ENCODE data around the gene EIF1.

DNA sequence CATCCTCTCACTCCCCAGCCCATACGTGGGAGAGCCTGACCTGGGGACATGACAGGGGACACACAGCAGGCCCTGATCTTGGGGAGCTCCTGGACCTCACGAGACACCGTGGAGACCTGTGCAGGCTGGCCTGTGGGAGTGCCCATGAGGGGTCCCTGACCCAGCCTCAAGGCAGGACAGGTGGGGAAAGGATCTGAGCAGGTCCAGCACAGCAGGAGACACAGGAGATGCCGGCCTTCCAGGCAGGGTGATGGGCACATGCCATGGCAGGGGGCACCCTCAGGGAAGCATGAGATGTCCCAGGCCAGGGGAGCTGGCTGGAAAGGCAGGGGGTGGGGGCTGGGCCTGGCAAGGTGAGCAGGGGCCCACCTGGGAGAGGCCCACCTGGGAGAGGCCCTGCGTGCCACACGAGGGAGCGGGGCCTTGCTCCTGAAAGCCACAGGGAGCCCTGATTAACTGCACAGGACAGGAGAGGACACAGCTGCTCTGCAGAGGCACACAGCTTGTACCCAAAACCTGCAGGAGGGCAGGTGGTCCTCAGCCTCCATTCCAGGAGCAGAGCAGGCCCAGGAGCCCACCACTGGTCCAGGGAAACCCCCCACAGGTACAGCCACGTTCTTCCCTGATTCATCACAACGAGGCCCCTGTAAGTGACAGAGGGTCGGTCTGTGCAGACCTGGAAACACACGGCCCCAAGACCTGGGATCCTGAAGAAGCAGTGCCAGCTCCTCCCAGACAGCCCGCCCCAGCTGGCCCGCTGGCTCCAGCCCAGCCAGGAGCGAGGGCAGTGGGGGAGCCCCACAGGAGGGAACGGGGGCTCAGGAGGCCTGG lies 37.7 kb upstream of the EIF1 start:
- TF ChIP-seq, protein P1, sequence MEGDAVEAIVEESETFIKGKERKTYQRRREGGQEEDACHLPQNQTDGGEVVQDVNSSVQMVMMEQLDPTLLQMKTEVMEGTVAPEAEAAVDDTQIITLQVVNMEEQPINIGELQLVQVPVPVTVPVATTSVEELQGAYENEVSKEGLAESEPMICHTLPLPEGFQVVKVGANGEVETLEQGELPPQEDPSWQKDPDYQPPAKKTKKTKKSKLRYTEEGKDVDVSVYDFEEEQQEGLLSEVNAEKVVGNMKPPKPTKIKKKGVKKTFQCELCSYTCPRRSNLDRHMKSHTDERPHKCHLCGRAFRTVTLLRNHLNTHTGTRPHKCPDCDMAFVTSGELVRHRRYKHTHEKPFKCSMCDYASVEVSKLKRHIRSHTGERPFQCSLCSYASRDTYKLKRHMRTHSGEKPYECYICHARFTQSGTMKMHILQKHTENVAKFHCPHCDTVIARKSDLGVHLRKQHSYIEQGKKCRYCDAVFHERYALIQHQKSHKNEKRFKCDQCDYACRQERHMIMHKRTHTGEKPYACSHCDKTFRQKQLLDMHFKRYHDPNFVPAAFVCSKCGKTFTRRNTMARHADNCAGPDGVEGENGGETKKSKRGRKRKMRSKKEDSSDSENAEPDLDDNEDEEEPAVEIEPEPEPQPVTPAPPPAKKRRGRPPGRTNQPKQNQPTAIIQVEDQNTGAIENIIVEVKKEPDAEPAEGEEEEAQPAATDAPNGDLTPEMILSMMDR (IDR thresholded peaks at IDR 0.05; ENCODE audit: low read length): no peak
- no peak for TF ChIP-seq EZH2 (optimal IDR thresholded peaks at IDR 0.05; ENCODE audit: low read depth, low read length)
